Mucosa of stomach (tissue), 1 donor: ENCODE data around the gene PSME3IP1.

Experiments used
- H3K27me3 ChIP-seq: one replicate; pipeline ENCODE4 v1.7.0; 2013; ENCODE audit warnings: mild to moderate bottlenecking, low read length; ENCODE audit not compliant: control insufficient read depth, insufficient read depth
- H3K36me3 ChIP-seq: one replicate; pipeline ENCODE4 v1.7.0; 2013; ENCODE audit warnings: low read length; ENCODE audit not compliant: control insufficient read depth, insufficient read depth
- H3K4me1 ChIP-seq: one replicate; pipeline ENCODE4 v1.7.0; 2013; ENCODE audit warnings: mild to moderate bottlenecking, low read length; ENCODE audit not compliant: control insufficient read depth, insufficient read depth
- H3K4me3 ChIP-seq: one replicate; pipeline ENCODE4 v1.7.0; 2013; ENCODE audit warnings: low read length
- H3K9ac ChIP-seq: one replicate; pipeline ENCODE4 v1.7.0; 2013; ENCODE audit warnings: mild to moderate bottlenecking, low read length, moderate library complexity
- H3K9me3 ChIP-seq: one replicate; pipeline ENCODE4 v1.7.0; 2013; ENCODE audit warnings: mild to moderate bottlenecking, low read length, moderate library complexity; ENCODE audit not compliant: control insufficient read depth
- donor health status: Pancreatic carcinoma.

The PSME3IP1 gene

GRCh38 chr16:57108432-57108831 lies 77.4 kb downstream of the PSME3IP1 start:
- H3K4me3 ChIP-seq, result no peak overlapping the region

GRCh38 chr16:57107321-57107922 lies 78.4 kb downstream of the PSME3IP1 start:
- no peaks in the 10 kb centered on the region for H3K36me3 ChIP-seq
- H3K9ac ChIP-seq, result no peak overlapping the region
- H3K27me3 ChIP-seq, result no peaks in the 10 kb centered on the region
- no peaks in the 10 kb centered on the region for H3K9me3 ChIP-seq
- no peak overlapping the region for H3K4me3 ChIP-seq
- H3K4me1 ChIP-seq, result no peaks in the 10 kb centered on the region

More at GRCh38 chr16:57108432-57108831, 77.4 kb downstream of the PSME3IP1 start:
- Histone ChIP-seq H3K27me3 (no peaks in the 10 kb centered on the region), H3K4me1 (no peaks in the 10 kb centered on the region), H3K36me3 (no peaks in the 10 kb centered on the region), H3K9me3 (no peaks in the 10 kb centered on the region), H3K9ac (no peak overlapping the region)

- H3K4me1 ChIP-seq, result no peaks in the 10 kb centered on the region
- no peaks in the 10 kb centered on the region for H3K36me3 ChIP-seq
- H3K9ac ChIP-seq, result no peak overlapping the region
- no peaks in the 10 kb centered on the region for H3K9me3 ChIP-seq
- no peaks in the 10 kb centered on the region for H3K27me3 ChIP-seq
- H3K4me3 ChIP-seq, result no peak overlapping the region
Measured at GRCh38 chr16:57106767-57107166, 79.1 kb downstream of the PSME3IP1 start.

- no peaks in the 10 kb centered on the region for H3K27me3 ChIP-seq
- H3K4me3 ChIP-seq, result no peak overlapping the region
- no peaks in the 10 kb centered on the region for H3K9me3 ChIP-seq
- H3K4me1 ChIP-seq, result no peaks in the 10 kb centered on the region
- no peaks in the 10 kb centered on the region for H3K36me3 ChIP-seq
- H3K9ac ChIP-seq, result no peak overlapping the region
Measured at GRCh38 chr16:57105184-57105583, 80.7 kb downstream of the PSME3IP1 start.

GRCh38 chr16:57104706-57105105 lies 81.1 kb downstream of the PSME3IP1 start:
- Histone ChIP-seq H3K27me3 (no peaks in the 10 kb centered on the region), H3K4me1 (no peaks in the 10 kb centered on the region), H3K9me3 (no peaks in the 10 kb centered on the region), H3K36me3 (no peaks in the 10 kb centered on the region), H3K9ac (no peak overlapping the region), H3K4me3 (no peak overlapping the region)

- Histone ChIP-seq H3K4me3 (no peak overlapping the region), H3K9ac (no peak overlapping the region), H3K27me3 (no peaks in the 10 kb centered on the region), H3K9me3 (no peaks in the 10 kb centered on the region), H3K36me3 (no peaks in the 10 kb centered on the region), H3K4me1 (no peaks in the 10 kb centered on the region)
Measured at GRCh38 chr16:57102888-57103851, 82.7 kb downstream of the PSME3IP1 start.
